ENCODE results near the gene RMI2. TPM values are rescaled to one million over a fixed set of nuclear protein-coding genes. Genes with fewer than 3 reads are reported as not detected.

RMI2 gene
- total RNA-seq, 1 donor: 15.9 TPM

GRCh38 chr16:11396241-11397048, 51.2 kb downstream of the RMI2 start:
- DNase-seq (ENCODE audit: low read depth in 2 of 3, low spot score in 2 of 3): peak in 2 of 3 donors; percentile 48 to 49

GRCh38 chr16:11398136-11398535, 52.9 kb downstream of the RMI2 start:
- DNase-seq (ENCODE audit: low read depth in 2 of 3, low spot score in 2 of 3): no peak

GRCh38 chr16:11398851-11399250, 53.6 kb downstream of the RMI2 start:
- no peak for DNase-seq (ENCODE audit: low read depth in 2 of 3, low spot score in 2 of 3)

- DNase-seq (ENCODE audit: low read depth in 2 of 3, low spot score in 2 of 3): no peak
These were observed 54.1 kb downstream of the RMI2 start for GRCh38 chr16:11399261-11399831.

- no peak for DNase-seq (ENCODE audit: low read depth in 2 of 3, low spot score in 2 of 3)
These were observed 54.8 kb downstream of the RMI2 start for GRCh38 chr16:11400076-11400475.

Small RNA genes within 50 kb of the gene (small RNA-seq; reads per million reads assigned to genes)
- gene AC099489.2 (not detected), gene MIR548H2 (not detected), gene RF00019 (not detected)

Other genes with a start within 250 kb of the RMI2 start
- gene SOCS1, start 89.3 kb upstream of the RMI2 start, total RNA-seq: 6.2 TPM
- gene TNP2, start 76.1 kb upstream of the RMI2 start, total RNA-seq: not detected
- gene PRM3, start 71.8 kb upstream of the RMI2 start, total RNA-seq: not detected
- gene PRM2, start 69.0 kb upstream of the RMI2 start, total RNA-seq: not detected
- gene PRM1, start 64.1 kb upstream of the RMI2 start, total RNA-seq: not detected
- 79.4 TPM for gene LITAF, start 241.5 kb downstream of the RMI2 start, total RNA-seq